ENCODE results near the gene TUBE1. TPM values are rescaled to one million over a fixed set of nuclear protein-coding genes. Genes with fewer than 3 reads are reported as not detected.
A peak's percentile ranks its signal among the peaks of the same experiment; 100 is the strongest.

TUBE1 gene
- total RNA-seq, 4 donors from 2014 or later = 6.1 to 14.7 (median 10.0) TPM

GRCh38 chr6:112039431-112039770, 47.9 kb downstream of the TUBE1 start:
- no peaks in the 10 kb centered on the region for H3K36me3 ChIP-seq
- intact Hi-C loops (cut with DNase I; ENCODE audit: low total_unique reads) (no loop called here), in situ Hi-C loops (cut with MboI; ENCODE audit: low sequenced_read_pairs in 4 of 4) (no loop called here)
- TF ChIP-seq CTCF (IDR thresholded peaks at IDR 0.05 in 4 of 5, conservative IDR thresholded peaks at IDR 0.05 in 1 of 5) (no peak), POLR2A (IDR thresholded peaks at IDR 0.05) (no peak)
- no peaks in the 10 kb centered on the region for H3K27me3 ChIP-seq
- DNase-seq (no peak), ATAC-seq (no peak)
- H3K9me3 ChIP-seq = no peaks in the 10 kb centered on the region
- H3K27ac ChIP-seq = peak overlapping the region in 3 of 4 donors; percentile 60 to 75 (median 65)
- H3K4me3 ChIP-seq = no peak overlapping the region
- peaks cover 10 to 18% of the 10 kb centered on the region in 2 donors for H3K4me1 ChIP-seq

- H3K36me3 ChIP-seq = no peaks in the 10 kb centered on the region
- H3K27ac ChIP-seq = peak overlapping the region; percentile 52 to 75 (median 62)
- in situ Hi-C loops (cut with MboI; ENCODE audit: low sequenced_read_pairs in 4 of 4) (no loop called here), intact Hi-C loops (cut with DNase I; ENCODE audit: low total_unique reads) (no loop called here)
- no peak overlapping the region for H3K4me3 ChIP-seq
- H3K27me3 ChIP-seq = no peaks in the 10 kb centered on the region
- DNase-seq (no peak), ATAC-seq (no peak)
- H3K4me1 ChIP-seq = peaks cover 10 to 18% of the 10 kb centered on the region in 2 donors
- H3K9me3 ChIP-seq = no peaks in the 10 kb centered on the region
- no peak for TF ChIP-seq CTCF (IDR thresholded peaks at IDR 0.05 in 4 of 5, conservative IDR thresholded peaks at IDR 0.05 in 1 of 5)
- no peak for TF ChIP-seq POLR2A (IDR thresholded peaks at IDR 0.05)
Observed at GRCh38 chr6:112038756-112039430, 48.4 kb downstream of the TUBE1 start.

GRCh38 chr6:112038268-112038667, 49.0 kb downstream of the TUBE1 start:
- TF ChIP-seq CTCF (IDR thresholded peaks at IDR 0.05 in 4 of 5, conservative IDR thresholded peaks at IDR 0.05 in 1 of 5) (no peak), POLR2A (IDR thresholded peaks at IDR 0.05) (no peak)
- Histone ChIP-seq H3K27ac (peak overlapping the region; percentile 52 to 75 (median 62)), H3K36me3 (no peaks in the 10 kb centered on the region), H3K4me3 (no peak overlapping the region), H3K9me3 (no peaks in the 10 kb centered on the region), H3K27me3 (no peaks in the 10 kb centered on the region), H3K4me1 (peaks cover 10 to 18% of the 10 kb centered on the region in 2 donors)
- intact Hi-C loops (cut with DNase I; ENCODE audit: low total_unique reads) = no loop called here
- in situ Hi-C loops (cut with MboI; ENCODE audit: low sequenced_read_pairs in 4 of 4) = no loop called here
- ATAC-seq (peak in 1 of 2 donors; percentile 31), DNase-seq (peak in 1 of 2 donors; percentile 37)

- no peak overlapping the region for H3K4me3 ChIP-seq
- TF ChIP-seq CTCF (IDR thresholded peaks at IDR 0.05 in 4 of 5, conservative IDR thresholded peaks at IDR 0.05 in 1 of 5) (no peak), POLR2A (IDR thresholded peaks at IDR 0.05) (peak in 1 of 2 donors; percentile 19)
- peak; percentile 64 to 85 for DNase-seq
Observed at GRCh38 chr6:112037783-112038216, 49.5 kb downstream of the TUBE1 start.

More at GRCh38 chr6:112037783-112038216, 49.5 kb downstream of the TUBE1 start:
- in situ Hi-C loops (cut with MboI; ENCODE audit: low sequenced_read_pairs in 4 of 4) (no loop called here), intact Hi-C loops (cut with DNase I; ENCODE audit: low total_unique reads) (no loop called here)
- H3K27me3 ChIP-seq = no peaks in the 10 kb centered on the region
- no peaks in the 10 kb centered on the region for H3K9me3 ChIP-seq
- peak; percentile 69 to 84 for ATAC-seq
- H3K27ac ChIP-seq = peak overlapping the region; percentile 52 to 75 (median 66)
- H3K36me3 ChIP-seq = no peaks in the 10 kb centered on the region
- peaks cover 10 to 18% of the 10 kb centered on the region in 2 donors for H3K4me1 ChIP-seq
